HEK293 (cell line): ENCODE measurements around the gene LAMP1.

Experiments
- ATF2 ChIP-seq: fragments of 450-650 bp; formaldehyde crosslinking; IDR thresholded peaks from 2 replicates; pipeline ENCODE4 v1.5.1; 2016; ENCODE audit warnings: missing biosample characterization, missing genetic modification characterization, low read depth
- CTCF ChIP-seq: fragments of 450-650 bp; formaldehyde crosslinking; IDR thresholded peaks from 2 replicates; pipeline ENCODE4 v1.5.1; 2016; ENCODE audit warnings: missing biosample characterization, missing genetic modification characterization
- KLF1 ChIP-seq: fragments of 450-650 bp; formaldehyde crosslinking; IDR thresholded peaks from 2 replicates; pipeline ENCODE4 v1.5.1; 2016; ENCODE audit warnings: missing biosample characterization, missing genetic modification characterization
- KLF16 ChIP-seq: fragments of 450-650 bp; formaldehyde crosslinking; IDR thresholded peaks from 2 replicates; pipeline ENCODE4 v1.5.1; 2017; ENCODE audit warnings: missing biosample characterization, missing genetic modification characterization
- PBX3 ChIP-seq: sonication (generic); formaldehyde crosslinking; IDR thresholded peaks from 2 replicates; pipeline ENCODE4 v1.8.1; 2022; ENCODE audit warnings: mild to moderate bottlenecking, moderate library complexity, missing genetic modification reagents
- TCF7L2 ChIP-seq: IDR thresholded peaks from 2 replicates; pipeline ENCODE4 v1.6.1; 2011; ENCODE audit warnings: low read depth, mild to moderate bottlenecking, inconsistent platforms, low read length, moderate library complexity, borderline replicate concordance
- ZNF133 ChIP-seq: fragments of 450-650 bp; formaldehyde crosslinking; IDR thresholded peaks from 2 replicates; pipeline ENCODE4 v1.5.1; 2016; ENCODE audit warnings: missing biosample characterization, missing genetic modification characterization
- ZNF174 ChIP-seq: fragments of 450-650 bp; formaldehyde crosslinking; IDR thresholded peaks from 2 replicates; pipeline ENCODE4 v1.5.0; 2017; ENCODE audit warnings: missing biosample characterization, mild to moderate bottlenecking, missing genetic modification characterization
- ZNF214 ChIP-seq: fragments of 450-650 bp; formaldehyde crosslinking; IDR thresholded peaks from 2 replicates; pipeline ENCODE4 v1.5.1; 2017; ENCODE audit warnings: missing biosample characterization, mild to moderate bottlenecking, missing genetic modification characterization, borderline replicate concordance
- ZNF26 ChIP-seq: fragments of 450-650 bp; formaldehyde crosslinking; IDR thresholded peaks from 2 replicates; pipeline ENCODE4 v1.5.1; 2016; ENCODE audit warnings: missing biosample characterization, missing genetic modification characterization
- ZNF274 ChIP-seq, 2 experiments: fragments of 200-500 bp in 1 of 2; fragments of 450-650 bp in 1 of 2; sonication (Bioruptor generic) in 1 of 2; formaldehyde crosslinking in 1 of 2; IDR thresholded peaks; 2 replicates each; pipeline versions ENCODE4 v1.5.1 to v1.6.1; 2014 to 2016; ENCODE audit warnings: borderline replicate concordance in 1 of 2, inconsistent platforms in 1 of 2, low read length in 1 of 2, missing biosample characterization in 1 of 2, missing genetic modification characterization in 1 of 2
- ZNF514 ChIP-seq: fragments of 450-650 bp; formaldehyde crosslinking; IDR thresholded peaks from 2 replicates; pipeline ENCODE4 v1.5.1; 2016; ENCODE audit warnings: missing biosample characterization, missing genetic modification characterization
- ZSCAN23 ChIP-seq: fragments of 450-650 bp; formaldehyde crosslinking; IDR thresholded peaks from 2 replicates; pipeline ENCODE4 v1.5.1; 2016; ENCODE audit warnings: missing biosample characterization, missing genetic modification characterization

GRCh38 chr13:113267642-113268405, 29.2 kb upstream of the LAMP1 start:
- no peak for TF ChIP-seq PBX3 (CRISPR knock-in tag)
- no peak for TF ChIP-seq ZNF514 (tag by site-specific recombination)
- no peak for TF ChIP-seq ZSCAN23 (tag by site-specific recombination)
- no peak for TF ChIP-seq ZNF214 (tag by site-specific recombination)
- no peak for TF ChIP-seq ZNF133
- TF ChIP-seq CTCF, result no peak
- TF ChIP-seq KLF1 (tag by site-specific recombination), result no peak
- no peak for TF ChIP-seq KLF16 (tag by site-specific recombination)
- no peak for TF ChIP-seq ZNF274 (IDR thresholded peaks at IDR 0.05; ENCODE audit: low read length)
- TF ChIP-seq ZNF274 (tag by site-specific recombination; IDR thresholded peaks at IDR 0.05; ENCODE audit: borderline replicate concordance), result no peak
- TF ChIP-seq TCF7L2, result no peak
- no peak for TF ChIP-seq ATF2 (tag by site-specific recombination)
- TF ChIP-seq ZNF26 (tag by site-specific recombination), result no peak
- TF ChIP-seq ZNF174 (tag by site-specific recombination), result no peak
